Measurements from ENCODE around the gene C18orf63. TPM values are rescaled to one million over a fixed set of nuclear protein-coding genes. Genes with fewer than 3 reads are reported as not detected.

Gene C18orf63
- total RNA-seq, 6 donors from 2014 or later, result under 0.01 to 1.6 (median 0.22) TPM

DNA sequence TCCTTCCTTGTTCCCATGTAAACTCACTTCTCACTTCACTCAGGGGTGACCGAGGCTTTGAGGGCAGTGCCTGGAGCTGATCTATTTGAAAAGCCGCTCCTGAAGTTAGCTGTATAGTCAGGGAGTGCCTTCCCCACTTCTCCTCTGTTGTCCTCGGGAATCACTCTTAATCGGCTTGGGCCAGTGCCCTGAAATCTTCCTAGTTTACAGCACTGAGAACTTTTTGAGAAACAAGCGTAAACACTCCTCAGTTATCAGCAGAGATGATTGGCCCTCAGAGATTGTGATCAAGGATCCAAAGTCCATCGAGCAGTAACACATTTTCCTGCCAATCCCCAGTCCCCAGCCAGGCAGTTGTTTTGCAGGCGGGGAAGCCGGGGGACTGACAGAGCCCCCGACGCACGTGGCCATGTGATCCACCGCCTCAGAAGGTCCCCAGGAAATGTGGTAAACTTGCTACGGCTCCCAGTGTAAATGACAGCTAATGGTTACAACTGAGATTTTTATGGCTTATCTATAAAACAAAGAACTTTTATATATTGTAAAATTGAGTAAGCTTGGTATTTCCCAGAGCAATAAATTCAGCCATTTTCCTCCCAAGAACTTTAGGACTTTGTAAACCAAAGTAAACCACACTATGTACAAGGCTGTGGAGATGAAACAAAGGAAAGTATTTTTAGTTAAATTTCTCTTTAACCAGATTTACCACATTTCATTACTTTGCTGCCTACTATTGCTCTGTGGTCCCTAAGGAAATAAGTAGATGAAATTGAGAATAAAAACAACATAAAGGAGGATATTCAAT lies 53.5 kb downstream of the C18orf63 start:
- H3K4me3 ChIP-seq, result peak overlapping the region in 1 of 4 donors; percentile 5
- H3K9me3 ChIP-seq, result no peaks in the 10 kb centered on the region

DNA sequence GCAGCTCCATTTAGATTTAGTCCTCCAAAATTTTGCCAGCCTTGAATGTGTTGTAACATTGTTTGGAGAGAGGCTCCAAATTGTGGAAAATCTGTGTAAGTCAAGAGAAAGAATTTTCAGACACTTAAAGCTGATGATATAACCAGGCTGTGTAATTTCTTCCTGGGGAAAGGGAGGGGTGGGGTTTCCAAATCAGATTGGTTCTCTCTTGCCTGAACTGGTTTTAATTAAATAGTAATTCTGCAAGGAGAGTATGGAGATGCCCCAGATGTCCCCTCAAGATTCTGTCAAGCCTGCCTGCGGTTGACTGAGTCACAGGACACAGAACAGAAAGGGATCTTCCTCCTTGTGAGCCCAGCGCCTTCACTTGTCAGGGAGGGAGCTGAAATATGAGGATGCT lies 54.5 kb downstream of the C18orf63 start:
- no peaks in the 10 kb centered on the region for H3K36me3 ChIP-seq
- no peak for TF ChIP-seq EP300 (IDR thresholded peaks at IDR 0.05)
- TF ChIP-seq POLR2A (IDR thresholded peaks at IDR 0.05), result no peak
- TF ChIP-seq POLR2AphosphoS5 (IDR thresholded peaks at IDR 0.05), result no peak
- TF ChIP-seq, protein P1, sequence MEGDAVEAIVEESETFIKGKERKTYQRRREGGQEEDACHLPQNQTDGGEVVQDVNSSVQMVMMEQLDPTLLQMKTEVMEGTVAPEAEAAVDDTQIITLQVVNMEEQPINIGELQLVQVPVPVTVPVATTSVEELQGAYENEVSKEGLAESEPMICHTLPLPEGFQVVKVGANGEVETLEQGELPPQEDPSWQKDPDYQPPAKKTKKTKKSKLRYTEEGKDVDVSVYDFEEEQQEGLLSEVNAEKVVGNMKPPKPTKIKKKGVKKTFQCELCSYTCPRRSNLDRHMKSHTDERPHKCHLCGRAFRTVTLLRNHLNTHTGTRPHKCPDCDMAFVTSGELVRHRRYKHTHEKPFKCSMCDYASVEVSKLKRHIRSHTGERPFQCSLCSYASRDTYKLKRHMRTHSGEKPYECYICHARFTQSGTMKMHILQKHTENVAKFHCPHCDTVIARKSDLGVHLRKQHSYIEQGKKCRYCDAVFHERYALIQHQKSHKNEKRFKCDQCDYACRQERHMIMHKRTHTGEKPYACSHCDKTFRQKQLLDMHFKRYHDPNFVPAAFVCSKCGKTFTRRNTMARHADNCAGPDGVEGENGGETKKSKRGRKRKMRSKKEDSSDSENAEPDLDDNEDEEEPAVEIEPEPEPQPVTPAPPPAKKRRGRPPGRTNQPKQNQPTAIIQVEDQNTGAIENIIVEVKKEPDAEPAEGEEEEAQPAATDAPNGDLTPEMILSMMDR (IDR thresholded peaks at IDR 0.05), result no peak
- WGBS, 2 donors, result 71 to 78% methylated on average over 2 of the region's 2 CpGs
- H3K9me3 ChIP-seq, result no peaks in the 10 kb centered on the region
- no peak for DNase-seq
- peak; percentile 28 to 93 for ATAC-seq (ENCODE audit: low FRiP score in 2 of 2)
- no peak overlapping the region for H3K4me3 ChIP-seq
- H3K27me3 ChIP-seq, result no peaks in the 10 kb centered on the region
- H3K27ac ChIP-seq, result no peak overlapping the region
- no peaks in the 10 kb centered on the region for H3K4me1 ChIP-seq

More for the DNA sequence above, 53.5 kb downstream of the C18orf63 start:
- DNase-seq (no peak), ATAC-seq (ENCODE audit: low FRiP score in 2 of 2) (peak in 1 of 2 donors; percentile 20)
- no peaks in the 10 kb centered on the region for H3K4me1 ChIP-seq
- no peak for TF ChIP-seq POLR2A (IDR thresholded peaks at IDR 0.05)
- TF ChIP-seq EP300 (IDR thresholded peaks at IDR 0.05), result no peak
- no peak for TF ChIP-seq POLR2AphosphoS5 (IDR thresholded peaks at IDR 0.05)
- TF ChIP-seq, protein P1 (IDR thresholded peaks at IDR 0.05), result no peak
- 30 to 41% methylated on average over 11 to 13 of the region's 13 CpGs for WGBS, 2 donors
- H3K27me3 ChIP-seq, result no peaks in the 10 kb centered on the region
- H3K27ac ChIP-seq, result no peak overlapping the region
- H3K36me3 ChIP-seq, result no peaks in the 10 kb centered on the region

DNA sequence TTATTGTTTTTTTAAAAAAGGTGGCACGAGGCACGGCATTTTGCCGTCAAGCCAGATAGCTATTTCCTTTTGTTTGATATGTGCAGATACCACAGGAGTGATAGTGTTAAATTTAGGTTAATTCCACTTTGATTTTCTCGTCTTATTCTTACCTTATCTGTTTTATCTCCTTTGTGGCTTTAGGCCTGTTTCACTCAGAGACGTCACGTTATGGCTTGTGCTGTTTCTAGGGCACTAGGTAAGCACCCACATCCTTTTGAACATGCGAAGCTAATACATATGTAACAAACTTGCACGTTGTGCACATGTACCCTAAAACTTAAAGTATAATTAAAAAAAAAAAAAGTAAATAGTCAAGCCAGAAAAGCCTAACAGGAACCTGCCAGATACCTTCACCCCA lies 57.8 kb downstream of the C18orf63 start:
- Histone ChIP-seq H3K4me1 (no peaks in the 10 kb centered on the region), H3K4me3 (no peak overlapping the region), H3K36me3 (no peaks in the 10 kb centered on the region), H3K27me3 (no peaks in the 10 kb centered on the region), H3K27ac (no peak overlapping the region), H3K9me3 (no peaks in the 10 kb centered on the region)
- no peak for ATAC-seq (ENCODE audit: low FRiP score in 2 of 2)
- 73 to 82% methylated on average over 8 of the region's 8 CpGs for WGBS, 2 donors
- DNase-seq, result no peak
- TF ChIP-seq, protein P1 (IDR thresholded peaks at IDR 0.05), result no peak
- TF ChIP-seq POLR2AphosphoS5 (IDR thresholded peaks at IDR 0.05) (no peak), EP300 (IDR thresholded peaks at IDR 0.05) (no peak), POLR2A (IDR thresholded peaks at IDR 0.05) (no peak)

DNA sequence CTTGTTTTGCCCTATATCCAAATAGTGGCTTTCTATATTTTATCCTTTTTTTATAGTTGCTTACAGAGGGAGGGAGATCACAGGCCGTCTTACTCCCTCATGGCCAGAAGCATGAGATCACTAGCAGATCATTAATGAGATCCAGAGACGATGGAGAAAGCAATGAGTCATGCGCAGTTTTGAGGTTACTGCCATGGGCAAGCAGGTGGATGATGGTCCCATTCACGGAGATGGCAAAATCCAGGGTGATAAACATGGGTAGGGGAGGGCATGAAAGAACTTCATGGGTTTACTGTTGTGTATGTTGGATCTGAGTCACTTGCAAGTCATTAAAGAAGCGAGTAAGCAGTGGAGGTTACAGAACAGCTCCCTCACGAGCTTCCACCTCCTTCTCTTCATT lies 60.4 kb downstream of the C18orf63 start:
- peak in 1 of 2 donors; percentile 80 for ATAC-seq (ENCODE audit: low FRiP score in 2 of 2)
- no peak overlapping the region for H3K27ac ChIP-seq
- WGBS, 2 donors, result 79 to 85% methylated on average over 6 of the region's 6 CpGs

More for the DNA sequence above, 60.4 kb downstream of the C18orf63 start:
- no peaks in the 10 kb centered on the region for H3K27me3 ChIP-seq
- no peak for DNase-seq
- H3K9me3 ChIP-seq, result no peaks in the 10 kb centered on the region
- TF ChIP-seq POLR2A (IDR thresholded peaks at IDR 0.05) (no peak), POLR2AphosphoS5 (IDR thresholded peaks at IDR 0.05) (no peak), EP300 (IDR thresholded peaks at IDR 0.05) (no peak)
- TF ChIP-seq, protein P1 (IDR thresholded peaks at IDR 0.05), result no peak
- H3K4me1 ChIP-seq, result no peaks in the 10 kb centered on the region
- H3K36me3 ChIP-seq, result no peaks in the 10 kb centered on the region
- H3K4me3 ChIP-seq, result no peak overlapping the region

Data from upper lobe of left lung (tissue), 6 donors.